Measurements from ENCODE around the gene WDR82. TPM values are rescaled to one million over a fixed set of nuclear protein-coding genes. Genes with fewer than 3 reads are reported as not detected.

WDR82 gene
- total RNA-seq, 1 donor = 58.3 TPM

- H3K36me3 ChIP-seq (ENCODE audit: insufficient read depth, low read length) = no peaks in the 10 kb centered on the region
- H4K20me1 ChIP-seq (ENCODE audit: insufficient read depth, low read length) = no peaks in the 10 kb centered on the region
Measured at GRCh38 chr3:52306978-52307377, 28.5 kb upstream of the WDR82 start.

GRCh38 chr3:52305926-52306325 lies 27.5 kb upstream of the WDR82 start:
- Histone ChIP-seq H3K4me1 (ENCODE audit: insufficient read depth, low read length) (peaks cover under 1% of the 10 kb centered on the region), H3K4me3 (ENCODE audit: insufficient read depth, low read length) (no peak overlapping the region), H3K4me2 (ENCODE audit: insufficient read depth, low read length) (no peak overlapping the region), H2AFZ (ENCODE audit: low read length) (no peak overlapping the region), H3K36me3 (ENCODE audit: insufficient read depth, low read length) (no peaks in the 10 kb centered on the region), H4K20me1 (ENCODE audit: insufficient read depth, low read length) (peaks cover 3% of the 10 kb centered on the region), H3K79me2 (ENCODE audit: insufficient read depth, low read length) (no peaks in the 10 kb centered on the region), H3K27ac (ENCODE audit: low read depth, low read length) (no peak overlapping the region), H3K27me3 (ENCODE audit: insufficient read depth, low read length) (no peaks in the 10 kb centered on the region), H3K9me3 (ENCODE audit: low read depth, low read length) (no peaks in the 10 kb centered on the region)
- no peak for DNase-seq (ENCODE audit: insufficient read length, low spot score, missing footprints)
- TF ChIP-seq CTCF (IDR thresholded peaks at IDR 0.05; ENCODE audit: extremely low read depth, low read depth, low read length) = no peak

More at GRCh38 chr3:52306978-52307377, 28.5 kb upstream of the WDR82 start:
- no peaks in the 10 kb centered on the region for H3K27me3 ChIP-seq (ENCODE audit: insufficient read depth, low read length)
- no peak overlapping the region for H3K4me3 ChIP-seq (ENCODE audit: insufficient read depth, low read length)
- no peak overlapping the region for H3K4me2 ChIP-seq (ENCODE audit: insufficient read depth, low read length)
- TF ChIP-seq CTCF (IDR thresholded peaks at IDR 0.05; ENCODE audit: extremely low read depth, low read depth, low read length) = no peak
- no peaks in the 10 kb centered on the region for H3K9me3 ChIP-seq (ENCODE audit: low read depth, low read length)
- no peaks in the 10 kb centered on the region for H3K4me1 ChIP-seq (ENCODE audit: insufficient read depth, low read length)
- no peak for DNase-seq (ENCODE audit: insufficient read length, low spot score, missing footprints)
- no peak overlapping the region for H3K27ac ChIP-seq (ENCODE audit: low read depth, low read length)
- H2AFZ ChIP-seq (ENCODE audit: low read length) = no peak overlapping the region
- H3K79me2 ChIP-seq (ENCODE audit: insufficient read depth, low read length) = no peaks in the 10 kb centered on the region

GRCh38 chr3:52303811-52304210 lies 25.4 kb upstream of the WDR82 start:
- no peaks in the 10 kb centered on the region for H3K9me3 ChIP-seq (ENCODE audit: low read depth, low read length)

More at GRCh38 chr3:52303811-52304210, 25.4 kb upstream of the WDR82 start:
- Histone ChIP-seq H3K4me3 (ENCODE audit: insufficient read depth, low read length) (no peak overlapping the region), H3K79me2 (ENCODE audit: insufficient read depth, low read length) (no peaks in the 10 kb centered on the region), H4K20me1 (ENCODE audit: insufficient read depth, low read length) (peaks cover 9% of the 10 kb centered on the region), H3K27ac (ENCODE audit: low read depth, low read length) (no peak overlapping the region), H2AFZ (ENCODE audit: low read length) (no peak overlapping the region), H3K36me3 (ENCODE audit: insufficient read depth, low read length) (no peaks in the 10 kb centered on the region), H3K27me3 (ENCODE audit: insufficient read depth, low read length) (no peaks in the 10 kb centered on the region), H3K4me1 (ENCODE audit: insufficient read depth, low read length) (peaks cover 12% of the 10 kb centered on the region), H3K4me2 (ENCODE audit: insufficient read depth, low read length) (no peak overlapping the region)
- DNase-seq (ENCODE audit: insufficient read length, low spot score, missing footprints) = no peak
- no peak for TF ChIP-seq CTCF (IDR thresholded peaks at IDR 0.05; ENCODE audit: extremely low read depth, low read depth, low read length)
